ENCODE data around the gene NTRK3.

GRCh38 chr15:87874896-87875711, 381.4 kb downstream of the NTRK3 start:
- TF ChIP-seq POLR2AphosphoS5 (IDR thresholded peaks at IDR 0.05; ENCODE audit: borderline replicate concordance, low read depth, low read length) (no peak), EZH2 (IDR thresholded peaks at IDR 0.05) (no peak), FOXP2 (optimal IDR thresholded peaks at IDR 0.05; ENCODE audit: control extremely low read depth, extremely low read length, insufficient read depth) (no peak)

Measured in SK-N-MC (cell line).